Endothelial cell of hepatic sinusoid (primary cell): Measurements from ENCODE around the gene HLA-DRA.
"Not testable (repeated sequence)": the region's sequence is repeated elsewhere in the genome, so short reads cannot be mapped to it uniquely, and the experiment has no call there.

Experiments
- in situ Hi-C: cut with HindIII; loops from 2 replicates; pipeline ENCODE4 v1.10.0; 2017; ENCODE audit warnings: low sequenced_read_pairs

The HLA-DRA gene

DNA sequence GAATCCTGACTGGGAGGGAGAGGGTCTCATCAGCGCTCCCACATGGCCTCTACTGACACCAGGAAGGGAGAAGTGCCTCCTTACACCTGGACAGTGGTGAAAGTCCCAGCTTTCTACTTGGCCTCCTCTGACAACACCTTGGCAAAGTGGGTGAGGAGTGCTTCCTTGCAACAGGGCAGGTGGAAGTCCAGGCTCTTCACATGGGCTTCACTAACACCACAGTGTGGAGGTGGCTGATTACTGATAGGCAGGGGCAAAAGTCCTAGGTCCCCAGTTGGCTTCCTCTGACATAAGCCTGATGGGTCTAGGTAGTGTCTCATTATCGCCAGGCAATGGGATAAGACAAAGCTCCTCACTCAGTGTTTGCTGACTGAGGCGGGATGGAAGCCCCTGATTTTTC is 9.5 kb upstream of the HLA-DRA start:
- in situ Hi-C loops: no loop called here

DNA sequence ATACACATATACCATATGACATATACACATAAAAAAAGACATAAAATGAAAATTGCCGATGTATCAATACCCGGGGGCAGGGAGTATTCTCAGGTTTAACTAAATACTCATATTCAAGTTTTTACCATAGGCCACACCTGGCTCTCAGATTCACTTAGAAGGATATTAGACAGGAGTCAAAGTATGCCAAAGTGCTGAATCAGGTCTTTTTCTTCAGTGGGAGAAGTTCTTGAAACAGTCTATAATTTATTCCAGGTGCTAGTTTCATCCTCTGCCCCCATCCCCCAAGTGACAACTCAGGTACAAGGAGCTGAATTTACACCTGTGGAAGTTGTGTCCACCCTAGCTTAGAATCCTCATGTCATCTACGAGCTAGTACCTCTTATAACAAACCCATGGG is 8.5 kb upstream of the HLA-DRA start:
- in situ Hi-C loops: no loop called here

DNA sequence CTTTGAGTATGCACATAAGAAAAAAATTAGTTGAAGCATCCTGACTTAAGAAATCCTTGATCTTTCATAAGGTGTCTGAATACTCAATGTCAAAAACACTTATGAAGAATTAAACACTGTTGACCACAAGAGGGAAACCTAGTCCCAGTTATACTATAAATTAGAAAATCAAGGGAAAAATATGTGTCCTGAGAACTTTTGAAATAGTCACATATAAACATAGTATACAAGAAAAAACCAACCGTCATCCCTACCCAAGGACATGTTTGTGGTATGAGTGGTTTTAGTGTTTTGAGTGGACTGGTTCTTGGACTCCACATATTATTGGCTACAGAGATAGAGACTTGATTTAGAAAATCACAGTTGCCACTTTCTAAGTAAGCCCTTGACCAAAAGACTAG is 7.6 kb upstream of the HLA-DRA start:
- in situ Hi-C loops: no loop called here

DNA sequence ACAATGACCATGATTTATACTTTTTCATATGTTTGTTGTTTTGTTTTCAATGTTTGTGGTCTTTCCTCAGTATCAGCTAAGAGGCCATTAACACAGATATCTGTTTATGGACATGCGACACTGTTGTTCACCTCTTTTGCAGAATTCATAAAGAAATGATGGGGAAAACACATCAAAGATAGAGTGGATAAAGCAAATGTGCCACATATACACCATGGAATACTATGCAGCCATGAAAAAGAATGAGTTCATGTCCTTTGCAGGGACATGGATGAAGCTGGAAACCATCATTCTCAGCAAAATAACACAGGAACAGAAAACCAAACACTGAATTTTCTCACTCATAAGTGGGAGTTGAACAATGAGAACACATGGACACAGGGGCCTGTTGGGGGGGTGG is 5.7 kb upstream of the HLA-DRA start:
- in situ Hi-C loops: not testable (repeated sequence)

DNA sequence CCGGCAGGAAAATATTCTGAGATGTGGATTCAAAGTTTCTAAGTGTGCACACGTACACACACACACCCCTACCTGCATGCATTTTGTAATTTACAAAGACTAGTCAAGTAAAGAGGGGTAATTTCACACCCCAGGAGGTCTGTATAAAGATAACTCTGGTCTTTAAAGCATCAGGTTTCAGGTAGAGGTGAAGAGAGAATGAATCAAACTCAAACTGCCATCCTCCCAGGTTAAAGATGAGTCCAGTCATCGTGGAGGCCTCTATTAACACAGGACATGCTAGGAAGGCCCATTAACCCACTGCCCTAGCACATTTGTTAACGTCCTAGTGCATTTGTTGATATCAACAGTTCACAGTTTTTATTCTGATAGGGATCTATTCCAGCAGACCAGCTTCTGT is 3.5 kb upstream of the HLA-DRA start:
- in situ Hi-C loops: no loop called here

DNA sequence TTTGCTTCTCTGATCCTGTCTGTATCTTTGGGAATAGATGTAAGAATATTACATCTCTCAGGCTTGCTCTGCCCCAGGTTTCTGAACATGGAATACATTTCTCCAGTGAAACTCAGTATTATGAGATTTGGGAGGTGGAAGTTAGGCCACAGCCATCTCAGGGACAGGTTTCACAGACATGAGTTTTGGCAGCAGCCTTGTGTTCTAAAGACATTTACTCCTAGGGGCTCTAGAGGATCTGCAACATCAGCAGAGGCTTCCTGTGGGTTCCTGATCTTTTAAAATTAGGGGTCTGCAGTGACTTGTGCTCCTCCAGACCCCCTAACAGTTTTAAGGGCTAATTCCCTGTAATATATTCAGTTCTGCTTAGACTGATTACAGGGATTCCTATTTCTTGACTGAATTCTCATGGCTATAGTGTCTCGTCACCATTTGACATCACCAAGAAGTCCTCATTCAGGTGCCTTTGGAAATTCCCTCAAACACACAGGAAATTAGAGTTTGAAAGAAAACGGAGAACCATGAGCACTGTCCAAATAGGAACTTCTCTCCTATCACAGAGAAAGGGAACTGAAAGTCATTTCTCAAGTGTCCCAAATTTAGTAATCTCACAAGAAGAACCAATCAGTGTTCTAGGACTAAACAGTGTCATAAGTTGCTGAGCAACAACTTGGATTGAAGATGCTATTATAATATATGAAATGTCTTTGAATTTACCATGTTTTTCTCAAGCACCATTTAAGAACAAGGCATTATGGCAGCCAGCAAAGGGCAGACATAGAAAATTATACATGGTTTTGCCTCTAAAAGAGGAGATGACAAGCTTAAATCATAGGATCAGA is 2.5 kb upstream of the HLA-DRA start:
- in situ Hi-C loops: no loop called here

DNA sequence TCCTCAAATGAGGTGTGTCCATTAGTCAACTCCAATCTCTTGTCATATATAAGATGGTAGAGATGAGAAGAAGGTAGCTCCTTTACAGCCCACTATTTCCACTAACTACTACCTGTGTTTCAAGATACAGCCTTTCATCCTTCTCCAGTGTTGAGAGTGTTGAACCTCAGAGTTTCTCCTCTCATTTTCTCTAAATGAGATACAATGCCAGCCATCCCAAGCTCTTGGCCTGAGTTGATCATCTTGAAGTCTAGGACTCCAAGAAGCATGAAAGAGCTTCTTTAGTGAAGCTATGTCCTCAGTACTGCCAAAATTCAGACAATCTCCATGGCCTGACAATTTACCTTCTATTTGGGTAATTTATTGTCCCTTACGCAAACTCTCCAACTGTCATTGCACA is 548 bp upstream of the HLA-DRA start:
- in situ Hi-C loops: no loop called here

DNA sequence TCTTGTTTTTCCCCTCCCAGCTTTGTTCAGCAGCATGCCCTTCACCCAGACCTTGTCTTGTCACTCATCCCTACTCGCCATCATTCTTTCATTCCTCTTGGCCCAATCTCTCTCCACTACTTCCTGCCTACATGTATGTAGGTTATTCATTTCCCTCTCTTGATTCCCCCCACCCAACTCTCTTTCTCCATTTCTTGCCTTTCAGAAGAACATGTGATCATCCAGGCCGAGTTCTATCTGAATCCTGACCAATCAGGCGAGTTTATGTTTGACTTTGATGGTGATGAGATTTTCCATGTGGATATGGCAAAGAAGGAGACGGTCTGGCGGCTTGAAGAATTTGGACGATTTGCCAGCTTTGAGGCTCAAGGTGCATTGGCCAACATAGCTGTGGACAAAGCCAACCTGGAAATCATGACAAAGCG is 2.6 kb downstream of the HLA-DRA start:
- in situ Hi-C loops: no loop called here

DNA sequence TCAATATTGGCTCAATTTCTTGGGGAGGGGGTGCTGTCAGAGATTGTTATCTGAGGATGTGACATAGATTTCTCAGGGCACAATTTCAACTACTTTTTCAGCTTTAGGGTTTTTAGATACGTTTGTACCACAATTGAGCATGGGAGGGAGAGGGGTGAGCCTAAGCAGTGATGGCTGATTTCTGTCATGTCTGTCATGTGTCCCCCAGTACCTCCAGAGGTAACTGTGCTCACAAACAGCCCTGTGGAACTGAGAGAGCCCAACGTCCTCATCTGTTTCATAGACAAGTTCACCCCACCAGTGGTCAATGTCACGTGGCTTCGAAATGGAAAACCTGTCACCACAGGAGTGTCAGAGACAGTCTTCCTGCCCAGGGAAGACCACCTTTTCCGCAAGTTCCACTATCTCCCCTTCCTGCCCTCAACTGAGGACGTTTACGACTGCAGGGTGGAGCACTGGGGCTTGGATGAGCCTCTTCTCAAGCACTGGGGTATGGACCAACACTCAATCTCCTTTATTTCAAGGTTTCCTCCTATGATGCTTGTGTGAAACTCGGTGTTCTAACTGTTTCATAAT is 3.4 kb downstream of the HLA-DRA start:
- in situ Hi-C loops: no loop called here

DNA sequence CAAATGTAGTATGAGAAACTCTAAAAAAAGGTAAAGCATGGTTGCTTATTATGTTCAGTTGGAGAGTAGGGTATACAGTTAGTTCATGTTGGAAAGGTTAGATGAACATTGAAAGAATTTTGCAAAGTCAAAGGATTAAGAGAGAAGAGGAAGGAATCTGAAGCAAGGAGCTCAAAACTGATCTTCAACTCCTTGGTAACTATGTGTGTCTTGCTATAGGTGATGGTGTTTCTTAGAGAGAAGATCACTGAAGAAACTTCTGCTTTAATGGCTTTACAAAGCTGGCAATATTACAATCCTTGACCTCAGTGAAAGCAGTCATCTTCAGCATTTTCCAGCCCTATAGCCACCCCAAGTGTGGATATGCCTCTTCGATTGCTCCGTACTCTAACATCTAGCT is 4.7 kb downstream of the HLA-DRA start:
- in situ Hi-C loops: no loop called here

DNA sequence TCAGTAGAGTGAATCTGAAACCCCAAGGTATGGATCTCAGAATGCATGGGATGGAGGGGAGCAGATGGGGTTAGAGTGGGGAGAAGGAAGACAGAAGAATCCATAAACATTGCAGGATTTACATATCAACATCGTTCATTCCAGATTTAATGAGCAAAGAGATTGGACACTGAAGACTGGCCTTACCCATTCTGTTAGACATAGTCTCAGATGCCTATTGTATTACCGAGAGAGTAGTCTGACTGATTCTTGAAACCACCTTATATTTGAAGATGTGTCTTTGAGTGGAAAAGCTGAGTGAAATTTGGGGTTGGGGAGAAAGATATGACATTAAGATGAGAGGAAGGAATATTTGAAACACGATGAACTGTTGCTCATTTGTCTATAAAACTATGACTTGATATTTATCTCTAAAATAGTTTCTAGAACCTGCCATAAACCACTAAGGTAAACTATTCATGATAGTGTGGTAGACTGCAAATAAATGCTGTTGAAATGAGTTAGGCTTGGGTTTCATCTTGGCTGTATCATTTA is 5.7 kb downstream of the HLA-DRA start:
- in situ Hi-C loops: no loop called here

DNA sequence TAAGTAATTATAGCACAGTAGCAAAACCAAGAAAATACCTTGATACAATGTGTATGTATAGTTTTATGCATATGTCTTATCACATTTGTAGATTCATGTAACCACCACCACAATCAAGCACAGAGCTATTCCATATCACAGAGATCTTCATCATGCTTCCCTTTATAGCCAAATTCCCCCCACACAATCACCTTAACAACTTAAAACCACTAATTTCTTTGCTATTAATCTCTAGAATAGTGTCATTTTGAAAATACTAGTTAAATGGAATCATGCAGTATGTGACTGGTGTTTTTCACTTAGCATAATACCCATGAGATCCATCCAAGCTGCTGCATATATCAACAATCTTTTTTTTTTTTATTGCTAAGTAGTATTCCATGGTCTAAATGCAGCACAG is 8.2 kb downstream of the HLA-DRA start:
- in situ Hi-C loops: no loop called here

DNA sequence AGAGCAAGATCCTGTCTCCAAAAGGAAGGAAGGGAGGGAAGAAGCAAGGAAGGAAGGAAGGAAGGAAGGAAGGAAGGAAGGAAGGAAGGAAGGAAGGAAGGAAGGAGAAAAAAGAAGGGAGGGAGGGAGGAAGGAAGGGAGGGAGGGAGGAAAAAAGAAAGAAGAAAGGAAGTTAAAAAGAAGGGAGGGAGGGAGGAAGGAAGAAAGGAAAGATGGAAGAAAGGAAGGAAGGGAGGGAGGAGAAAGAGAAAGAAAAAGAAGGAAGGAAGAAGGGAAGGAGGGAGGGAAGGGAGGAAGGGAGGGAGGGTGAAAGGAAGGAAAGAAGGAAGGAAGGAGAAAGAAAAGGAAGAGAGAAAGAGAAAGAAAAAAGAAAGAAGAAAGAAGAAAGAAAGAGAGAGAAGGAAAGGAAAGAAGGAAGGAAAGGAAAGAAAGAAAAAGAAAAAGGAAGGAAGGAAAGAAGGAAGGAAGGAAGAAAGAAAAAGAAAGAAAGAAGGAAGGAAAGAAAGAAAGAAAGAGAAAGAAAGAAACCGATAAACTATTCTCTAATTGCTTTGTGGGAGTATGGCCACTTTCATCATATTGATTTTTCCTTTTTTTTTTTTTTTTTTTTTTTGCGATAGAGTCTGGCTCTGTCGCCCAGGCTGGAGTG is 9.5 kb downstream of the HLA-DRA start:
- in situ Hi-C loops: no loop called here

DNA sequence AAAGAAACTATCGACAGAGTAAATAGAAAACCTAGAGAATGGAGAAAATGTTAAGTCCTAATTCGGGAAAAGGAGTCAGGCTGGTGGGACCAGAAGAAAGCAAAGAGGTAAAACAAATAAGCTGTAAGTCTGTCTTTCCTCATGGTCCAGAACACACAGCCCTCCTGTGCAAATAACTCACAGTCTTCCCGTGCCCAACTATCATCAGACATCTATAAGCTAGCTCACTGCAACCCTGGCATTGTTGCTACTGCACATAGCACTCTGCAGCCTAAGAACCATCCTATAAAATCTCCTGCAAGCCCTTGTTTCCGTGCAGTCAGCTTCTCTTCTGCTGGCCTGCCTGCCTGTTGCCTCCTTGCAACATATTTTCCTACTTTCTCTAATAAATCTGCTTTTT is 17.4 kb downstream of the HLA-DRA start:
- in situ Hi-C loops: no loop called here

DNA sequence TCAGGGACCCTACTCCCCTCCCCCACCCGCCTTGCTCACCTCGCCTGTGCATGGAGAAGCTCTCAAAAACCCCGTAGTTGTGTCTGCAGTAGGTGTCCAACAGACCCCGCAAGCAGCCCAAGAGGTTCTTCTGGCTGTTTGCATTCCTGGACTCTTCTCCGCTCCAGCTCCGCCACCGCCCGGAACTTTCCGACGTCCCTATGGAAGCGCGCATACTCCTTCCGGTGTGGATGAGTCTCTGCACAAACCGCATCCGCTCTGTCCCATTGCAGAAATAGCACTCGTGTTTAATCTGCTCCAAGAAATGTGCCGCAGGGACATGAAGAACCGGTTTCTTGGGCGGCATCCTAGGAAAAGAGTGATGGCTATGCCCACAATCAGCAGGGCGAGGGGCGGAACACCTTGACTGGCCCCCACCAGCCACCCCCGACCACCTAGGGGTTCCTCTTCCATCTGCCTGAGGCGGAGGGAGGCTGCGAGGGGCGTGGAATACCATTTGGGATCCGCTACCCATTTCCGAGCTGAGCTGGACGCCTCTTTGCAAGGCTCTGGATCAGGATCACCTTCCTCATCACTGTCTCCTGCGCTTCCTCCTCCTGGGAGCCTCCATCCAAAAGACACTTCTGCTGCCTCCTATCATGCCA is 20.2 kb downstream of the HLA-DRA start:
- in situ Hi-C loops: no loop called here

DNA sequence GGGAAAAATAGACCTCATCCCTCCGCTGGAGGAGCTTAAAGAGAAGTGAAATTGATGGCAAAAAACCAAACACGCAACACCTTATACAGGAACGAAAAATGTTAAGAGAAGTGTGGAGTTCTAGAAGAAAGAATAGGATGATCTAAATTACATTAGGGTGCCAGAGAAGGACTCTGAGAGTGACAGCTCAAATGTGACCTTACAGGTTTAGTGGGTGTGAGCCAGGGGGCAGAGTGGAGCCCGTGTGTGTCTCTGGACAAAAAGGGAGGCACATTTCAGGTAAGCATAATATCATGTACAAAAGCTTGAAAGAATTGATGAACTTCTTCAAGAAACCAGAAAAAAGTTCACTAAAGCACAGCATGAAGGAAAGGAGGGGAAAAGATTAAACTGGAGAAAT is 20.8 kb downstream of the HLA-DRA start:
- in situ Hi-C loops: no loop called here

DNA sequence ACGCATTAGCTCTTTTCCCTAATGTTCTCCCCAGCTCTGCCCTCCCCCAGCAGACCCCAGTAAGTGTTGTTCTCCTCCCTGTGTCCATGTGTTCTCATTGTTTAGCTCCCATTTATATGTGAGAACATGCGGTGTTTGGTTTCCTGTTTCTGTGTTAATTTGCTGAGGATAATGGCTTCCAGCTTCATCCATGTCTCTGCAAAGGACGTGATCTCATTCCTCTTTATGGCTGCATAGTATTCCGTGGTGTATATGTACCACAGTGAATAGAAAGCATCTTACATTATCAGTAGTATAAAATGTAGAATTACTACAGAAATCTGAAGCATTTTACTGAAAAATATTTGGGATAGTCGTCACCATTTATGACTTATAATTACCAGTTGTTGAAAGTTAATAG is 21.8 kb downstream of the HLA-DRA start:
- in situ Hi-C loops: no loop called here

DNA sequence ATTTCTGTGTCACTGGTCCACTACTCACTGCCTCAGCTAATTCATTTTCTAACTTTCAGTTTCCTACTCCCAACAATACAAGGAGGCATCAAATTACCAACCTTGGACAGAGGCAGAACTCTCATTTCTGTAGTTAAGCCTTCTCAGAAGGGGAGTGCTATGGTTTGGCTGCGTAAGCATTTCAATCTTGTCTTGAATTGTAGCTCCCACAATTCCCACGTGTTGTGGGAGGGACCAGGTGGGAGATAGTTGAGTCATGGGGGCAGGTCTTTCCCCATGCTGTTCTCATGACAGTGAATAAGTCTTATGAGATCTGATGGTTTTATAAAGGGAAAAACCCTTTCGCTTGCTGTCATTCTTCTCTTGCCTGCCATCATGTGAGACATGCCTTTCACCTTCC is 22.9 kb downstream of the HLA-DRA start:
- in situ Hi-C loops: no loop called here

DNA sequence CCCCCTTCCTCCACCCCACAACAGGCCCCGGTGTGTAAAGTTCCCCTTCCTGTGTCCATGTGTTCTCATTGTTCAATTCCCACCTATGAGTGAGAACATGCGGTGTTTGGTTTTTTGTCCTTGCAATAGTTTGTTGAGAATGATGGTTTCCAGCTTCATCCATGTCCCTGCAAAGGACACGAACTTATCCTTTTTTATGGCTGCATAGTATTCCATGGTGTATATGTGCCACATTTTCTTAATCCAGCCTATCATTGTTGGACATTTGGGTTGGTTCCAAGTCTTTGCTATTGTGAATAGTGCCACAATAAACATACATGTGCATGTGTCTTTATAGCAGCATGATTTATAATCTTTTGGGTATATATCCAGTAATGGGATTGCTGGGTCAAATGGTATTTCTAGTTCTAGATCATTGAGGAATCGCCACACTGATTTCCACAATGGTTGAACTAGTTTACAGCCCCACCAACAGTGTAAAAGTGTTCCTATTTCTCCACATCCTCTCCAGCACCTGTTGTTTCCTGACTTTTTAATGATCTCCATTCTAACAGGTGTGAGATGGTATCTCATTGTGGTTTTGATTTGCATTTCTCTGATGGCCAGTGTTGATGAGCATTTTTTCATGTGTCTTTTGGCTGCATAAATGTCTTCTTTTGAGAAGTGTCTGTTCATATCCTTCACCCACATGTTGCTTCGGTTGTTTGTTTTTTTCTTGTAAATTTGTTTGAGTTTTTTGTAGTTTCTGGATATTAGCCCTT is 28.2 kb downstream of the HLA-DRA start:
- in situ Hi-C loops: not testable (repeated sequence)

DNA sequence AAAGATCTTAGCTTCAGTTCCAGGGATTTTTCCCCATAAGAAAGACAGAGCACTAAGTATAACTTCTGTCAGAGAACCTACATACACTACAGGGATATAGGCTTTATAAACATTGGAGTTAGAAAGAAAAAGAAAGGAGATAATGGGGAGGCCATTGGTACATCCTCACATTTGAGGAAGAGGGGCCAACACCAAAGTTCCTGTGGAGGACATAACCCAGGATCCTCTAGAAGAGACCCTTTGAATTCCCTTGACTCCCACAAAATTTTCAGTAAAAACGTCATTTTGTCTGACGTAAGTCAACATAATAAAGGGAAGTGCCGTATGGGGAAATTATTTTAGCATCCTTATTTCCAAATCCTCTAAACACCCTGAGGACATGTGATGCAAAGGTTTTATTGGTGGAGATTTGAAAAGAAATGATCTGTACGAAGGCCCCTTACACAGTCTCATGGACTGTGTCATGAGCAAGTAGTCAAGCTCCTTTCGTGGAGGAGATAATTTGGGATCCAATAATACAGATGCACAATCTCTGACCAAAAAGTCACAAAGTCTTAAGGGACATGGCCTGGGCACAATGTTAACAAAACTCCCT is 33.2 kb downstream of the HLA-DRA start:
- in situ Hi-C loops: no loop called here
